Lung microvascular endothelial cell (primary cell): Measurements from ENCODE around the gene PIP5K1C. TPM values are rescaled to one million over a fixed set of nuclear protein-coding genes. Genes with fewer than 3 reads are reported as not detected.

Experiments
- DNase-seq, 2 donors: peaks; one replicate each; pipeline versions ENCODE4 v3.0.0 to v3.0.0-alpha.2; 2010; ENCODE audit warnings: low read depth in 2 of 2
- total RNA-seq: library from RNA; depleted of rRNA; stranded (reverse); fragments of >200 nt; gene quantifications from 2 replicates; pipeline ENCODE4 v1.2.1, GENCODE V29; 2014

The PIP5K1C gene
- total RNA-seq, 1 donor from 2014 or later: 28.0 TPM

- DNase-seq: no peak
These were observed 22.3 kb upstream of the PIP5K1C start for GRCh38 chr19:3722443-3723109.

GRCh38 chr19:3721887-3722442 lies 21.7 kb upstream of the PIP5K1C start:
- DNase-seq: no peak

- DNase-seq: peak; percentile 84 to 89
These were observed 21.0 kb upstream of the PIP5K1C start for GRCh38 chr19:3721131-3721886.

GRCh38 chr19:3720349-3720917 lies 20.2 kb upstream of the PIP5K1C start:
- no peak for DNase-seq

- DNase-seq: no peak
These were observed 19.6 kb upstream of the PIP5K1C start for GRCh38 chr19:3719868-3720267.

GRCh38 chr19:3716147-3716668 lies 15.9 kb upstream of the PIP5K1C start:
- no peak for DNase-seq

GRCh38 chr19:3712663-3713611 lies 12.7 kb upstream of the PIP5K1C start:
- DNase-seq: no peak

GRCh38 chr19:3710265-3710812 lies 10.1 kb upstream of the PIP5K1C start:
- DNase-seq: no peak

GRCh38 chr19:3708207-3708931 lies 8.1 kb upstream of the PIP5K1C start, which contains the start of gene TJP3:
TJP3 (plus strand) TSS chr19:3708384; CDS start chr19:3728433, 20,049 bp downstream.
- DNase-seq: no peak

GRCh38 chr19:3707868-3708206 lies 7.6 kb upstream of the PIP5K1C start:
- DNase-seq: no peak

GRCh38 chr19:3701200-3701599 lies 932 bp upstream of the PIP5K1C start:
- DNase-seq: no peak

- no peak for DNase-seq
These were observed 477 bp downstream of the PIP5K1C start for GRCh38 chr19:3699741-3700241.

- DNase-seq: peak in 1 of 2 donors; percentile 39
These were observed 1.1 kb downstream of the PIP5K1C start for GRCh38 chr19:3698974-3699740.

- peak in 1 of 2 donors; percentile 24 for DNase-seq
These were observed 1.8 kb downstream of the PIP5K1C start for GRCh38 chr19:3698386-3698950.

- DNase-seq: no peak
These were observed 2.4 kb downstream of the PIP5K1C start for GRCh38 chr19:3697671-3698385.

- DNase-seq: no peak
These were observed 3.2 kb downstream of the PIP5K1C start for GRCh38 chr19:3697094-3697493.

- DNase-seq: no peak
These were observed 3.6 kb downstream of the PIP5K1C start for GRCh38 chr19:3696660-3696995.

- no peak for DNase-seq
These were observed 4.1 kb downstream of the PIP5K1C start for GRCh38 chr19:3695986-3696659.
